22Rv1 (cell line): ENCODE measurements around the gene GALNTL6.
"Not testable (repeated sequence)": the region's sequence is repeated elsewhere in the genome, so short reads cannot be mapped to it uniquely, and the experiment has no call there.

Experiments used
- H3K27ac ChIP-seq: fragments of 450-650 bp; 2 replicates; pipeline ENCODE4 v1.5.1; 2017
- ZFX ChIP-seq: fragments of 450-650 bp; IDR thresholded peaks from 2 replicates; pipeline ENCODE4 v1.6.1; 2017; ENCODE audit warnings: antibody characterized with exemption, borderline replicate concordance
- TF ChIP-seq, protein P1 (sequence below): fragments of 450-650 bp; IDR thresholded peaks from 2 replicates; pipeline ENCODE4 v1.5.1; 2017; ENCODE audit warnings: mild to moderate bottlenecking

GALNTL6 gene

GRCh38 chr4:173017802-173018201 lies 1204.6 kb downstream of the GALNTL6 start:
- no peak for TF ChIP-seq ZFX
- TF ChIP-seq, protein P1, sequence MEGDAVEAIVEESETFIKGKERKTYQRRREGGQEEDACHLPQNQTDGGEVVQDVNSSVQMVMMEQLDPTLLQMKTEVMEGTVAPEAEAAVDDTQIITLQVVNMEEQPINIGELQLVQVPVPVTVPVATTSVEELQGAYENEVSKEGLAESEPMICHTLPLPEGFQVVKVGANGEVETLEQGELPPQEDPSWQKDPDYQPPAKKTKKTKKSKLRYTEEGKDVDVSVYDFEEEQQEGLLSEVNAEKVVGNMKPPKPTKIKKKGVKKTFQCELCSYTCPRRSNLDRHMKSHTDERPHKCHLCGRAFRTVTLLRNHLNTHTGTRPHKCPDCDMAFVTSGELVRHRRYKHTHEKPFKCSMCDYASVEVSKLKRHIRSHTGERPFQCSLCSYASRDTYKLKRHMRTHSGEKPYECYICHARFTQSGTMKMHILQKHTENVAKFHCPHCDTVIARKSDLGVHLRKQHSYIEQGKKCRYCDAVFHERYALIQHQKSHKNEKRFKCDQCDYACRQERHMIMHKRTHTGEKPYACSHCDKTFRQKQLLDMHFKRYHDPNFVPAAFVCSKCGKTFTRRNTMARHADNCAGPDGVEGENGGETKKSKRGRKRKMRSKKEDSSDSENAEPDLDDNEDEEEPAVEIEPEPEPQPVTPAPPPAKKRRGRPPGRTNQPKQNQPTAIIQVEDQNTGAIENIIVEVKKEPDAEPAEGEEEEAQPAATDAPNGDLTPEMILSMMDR, result no peak
- H3K27ac ChIP-seq, result no peak overlapping the region

DNA sequence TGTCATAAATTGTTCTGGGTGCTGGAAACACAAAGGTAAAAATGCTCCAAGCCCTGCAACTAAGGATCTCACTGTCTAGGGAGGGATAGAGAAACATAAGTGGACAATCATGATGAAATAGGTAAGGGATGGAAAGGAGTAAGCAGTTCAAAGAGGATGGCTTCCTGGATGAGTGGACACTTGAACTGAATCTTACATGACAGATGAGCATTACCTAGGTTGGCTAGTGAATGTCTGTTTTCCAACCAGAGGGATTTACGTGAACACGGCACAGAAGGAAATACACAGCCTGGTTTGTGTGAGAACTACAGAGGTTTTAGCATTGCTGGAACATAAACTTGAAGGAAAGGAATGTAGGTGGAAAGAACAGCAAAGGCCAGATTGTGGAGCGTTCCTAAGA lies 1205.2 kb downstream of the GALNTL6 start:
- H3K27ac ChIP-seq, result no peak overlapping the region
- TF ChIP-seq, protein P1, result no peak
- TF ChIP-seq ZFX, result no peak

DNA sequence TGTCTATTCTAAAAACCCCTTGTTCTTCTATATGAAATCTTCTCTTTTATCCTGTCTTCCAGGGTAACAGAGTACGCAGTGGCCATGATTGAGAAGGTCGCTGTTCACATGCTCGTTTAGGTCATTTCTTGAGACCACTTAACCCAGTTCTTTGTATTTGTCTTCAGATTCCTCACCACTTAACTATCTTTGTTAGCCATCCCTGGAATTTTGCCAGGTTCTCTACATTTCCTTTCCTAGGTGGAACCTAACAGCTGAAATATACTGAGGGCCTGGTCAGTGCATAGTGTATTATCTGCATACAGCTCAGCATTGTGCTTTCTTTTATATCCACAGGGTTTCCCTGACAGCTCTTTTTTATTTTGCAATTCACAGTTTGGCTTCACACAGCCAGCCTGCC lies 1206.5 kb downstream of the GALNTL6 start:
- H3K27ac ChIP-seq, result no peak overlapping the region
- no peak for TF ChIP-seq ZFX
- TF ChIP-seq, protein P1, result no peak

DNA sequence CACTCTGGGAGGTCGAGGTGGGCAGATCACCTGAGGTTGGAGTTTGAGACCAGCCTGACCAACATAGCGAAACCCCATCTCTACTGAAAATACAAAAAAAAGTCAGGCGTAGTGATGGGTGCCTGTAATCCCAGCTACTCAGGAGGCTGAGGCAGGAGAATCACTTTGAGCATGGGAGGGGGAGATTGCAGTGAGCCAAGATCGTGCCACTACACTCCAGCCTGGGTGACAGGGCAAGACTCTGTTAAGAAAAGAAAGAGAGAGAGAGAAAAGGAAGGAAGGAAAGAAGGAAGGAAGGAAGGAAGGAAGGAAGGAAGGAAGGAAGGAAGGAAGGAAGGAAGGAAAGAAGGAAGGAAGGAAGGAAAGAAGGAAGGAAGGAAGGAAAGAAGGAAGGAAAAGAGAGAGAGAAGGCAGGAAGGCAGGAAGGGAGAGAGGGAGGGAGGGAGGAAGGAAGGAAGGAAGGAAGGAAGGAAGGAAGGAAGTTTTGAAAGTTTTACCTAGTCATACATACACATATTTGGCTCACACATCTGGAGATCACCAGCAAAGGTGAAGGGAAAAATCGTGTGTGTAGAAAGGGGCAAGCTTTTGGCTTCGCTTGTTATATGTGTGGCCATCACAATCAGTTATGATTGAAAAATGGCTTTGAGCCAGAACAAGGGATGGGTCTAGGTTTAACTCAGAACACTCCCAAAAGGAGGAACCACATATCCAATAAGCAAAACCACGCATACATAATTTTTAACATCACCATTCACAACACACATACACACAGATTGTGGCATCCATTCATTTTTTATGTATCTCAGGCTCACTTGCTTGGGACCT lies 1208.8 kb downstream of the GALNTL6 start:
- H3K27ac ChIP-seq, result not testable (repeated sequence)

DNA sequence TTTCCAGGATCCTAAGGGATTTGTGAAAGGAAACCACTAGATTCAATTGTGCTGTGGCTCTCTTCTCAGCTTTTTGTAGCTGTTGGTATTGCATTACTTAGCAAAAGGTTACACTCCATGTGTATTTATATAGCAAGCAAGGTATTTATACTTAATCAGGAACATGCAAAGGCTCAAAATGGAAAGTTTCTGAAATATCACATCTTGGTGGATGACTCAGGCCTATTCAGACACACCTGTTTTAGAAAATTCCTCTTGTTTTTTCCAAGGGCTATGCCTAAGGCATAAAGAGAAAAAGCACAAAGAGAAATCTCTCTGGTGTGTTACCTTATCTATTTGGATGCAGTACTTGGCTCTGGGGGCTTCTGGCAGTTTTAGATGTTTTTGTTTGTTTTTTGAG lies 1211.0 kb downstream of the GALNTL6 start:
- no peak for TF ChIP-seq ZFX
- TF ChIP-seq, protein P1, result no peak
- H3K27ac ChIP-seq, result peak overlapping the region; percentile 54; the same call in 1 of the 2 replicates

DNA sequence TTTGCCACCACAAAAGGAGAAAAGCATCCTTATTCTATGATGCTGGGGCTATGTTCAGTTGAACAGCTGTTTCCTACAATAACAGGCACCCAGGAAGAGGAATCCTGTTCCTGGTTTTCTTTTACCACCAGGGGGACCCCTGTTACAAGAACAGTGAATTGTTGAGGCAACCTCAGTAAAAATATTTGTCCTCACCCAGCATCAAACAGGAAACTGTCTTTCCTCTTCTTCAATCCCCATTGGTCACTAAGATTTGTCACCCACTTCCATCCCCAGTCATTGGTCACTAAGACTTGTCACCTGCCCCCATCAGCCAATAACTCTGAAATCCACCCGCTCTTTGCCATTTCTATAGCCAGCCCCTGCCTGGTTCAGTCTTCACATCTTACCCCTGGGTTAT lies 1211.9 kb downstream of the GALNTL6 start:
- H3K27ac ChIP-seq, result peak overlapping the region; percentile 54
- no peak for TF ChIP-seq ZFX
- TF ChIP-seq, protein P1, result peak; percentile 44

DNA sequence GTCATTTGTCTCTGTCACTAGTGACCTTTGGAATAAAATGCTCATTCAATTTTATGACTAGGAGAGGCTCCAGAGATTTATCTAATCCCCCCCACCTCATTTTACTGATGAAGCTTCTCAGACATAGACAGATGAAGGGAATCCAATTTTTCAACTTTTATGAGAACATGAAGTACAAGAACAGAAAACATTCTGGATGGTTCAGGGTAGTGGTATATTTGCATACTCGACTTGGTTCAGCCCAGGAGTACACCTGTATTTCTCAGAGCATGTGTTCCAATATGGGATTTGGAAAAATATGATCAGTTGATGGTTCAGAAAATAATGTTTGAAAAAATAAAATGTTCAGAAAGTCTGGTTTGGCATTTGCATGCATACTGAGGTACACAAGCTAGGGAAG lies 1224.0 kb downstream of the GALNTL6 start:
- no peak for TF ChIP-seq ZFX
- TF ChIP-seq, protein P1, result no peak
- H3K27ac ChIP-seq, result peak overlapping the region; percentile 99
